Central memory CD4-positive, alpha-beta T cell (primary cell): Measurements from ENCODE around the gene FZD7.

ENCODE experiments used
- DNase-seq: peaks from one replicate; pipeline ENCODE4 v3.0.0; 2022

FZD7 gene

GRCh38 chr2:202014759-202015211 lies 18.9 kb upstream of the FZD7 start:
- no peak for DNase-seq

GRCh38 chr2:202015471-202015870 lies 18.2 kb upstream of the FZD7 start:
- DNase-seq = no peak

DNA sequence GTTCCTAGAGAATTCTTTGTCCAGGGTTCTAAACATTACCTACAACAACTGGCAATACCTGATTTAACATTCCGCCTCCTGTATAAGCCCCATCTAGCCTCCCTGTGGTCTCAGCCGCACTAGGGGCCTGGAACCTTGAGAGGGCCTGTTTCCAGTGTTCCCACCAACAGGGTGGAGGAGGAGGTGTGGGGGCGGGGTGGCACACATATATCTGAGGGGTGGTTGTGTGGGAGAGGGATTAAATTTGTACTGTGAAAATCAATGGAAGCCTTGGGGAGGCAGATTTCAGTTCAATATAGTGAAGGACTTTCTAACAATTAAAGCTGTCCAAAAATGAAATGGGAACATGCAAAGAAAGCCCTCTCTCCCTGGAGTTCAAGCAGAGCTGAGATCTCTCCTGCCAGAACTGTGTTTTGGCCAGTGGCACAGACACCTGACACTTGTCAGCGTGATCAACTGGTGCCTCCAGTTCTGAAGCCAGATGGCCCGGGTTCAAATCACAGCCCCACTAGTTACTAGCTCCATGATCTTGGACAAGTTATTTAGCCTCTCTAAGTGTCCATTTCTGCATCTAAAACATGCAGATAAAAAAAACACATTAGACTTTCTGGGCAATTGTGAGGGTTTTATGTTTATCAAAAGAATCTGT lies 17.0 kb upstream of the FZD7 start:
- no peak for DNase-seq

DNA sequence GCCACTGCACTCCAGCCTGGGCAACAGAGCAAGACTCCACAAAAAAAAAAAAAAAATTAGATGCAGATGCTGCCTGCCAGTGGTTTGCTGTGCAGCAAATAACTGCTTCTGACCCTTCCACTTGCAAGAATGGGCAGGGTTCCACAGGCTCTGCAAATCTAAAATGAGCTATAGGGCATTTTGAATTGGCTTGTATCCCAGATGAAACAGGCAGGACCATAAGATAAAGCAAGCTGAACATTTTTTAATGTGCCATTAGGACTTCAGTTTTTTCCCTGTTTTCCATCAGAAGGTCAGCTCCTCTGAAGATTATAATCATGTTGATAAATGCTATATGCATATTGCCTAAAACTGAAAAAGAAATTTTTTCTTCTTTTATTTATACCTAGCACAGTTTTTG lies 15.7 kb upstream of the FZD7 start:
- no peak for DNase-seq

DNA sequence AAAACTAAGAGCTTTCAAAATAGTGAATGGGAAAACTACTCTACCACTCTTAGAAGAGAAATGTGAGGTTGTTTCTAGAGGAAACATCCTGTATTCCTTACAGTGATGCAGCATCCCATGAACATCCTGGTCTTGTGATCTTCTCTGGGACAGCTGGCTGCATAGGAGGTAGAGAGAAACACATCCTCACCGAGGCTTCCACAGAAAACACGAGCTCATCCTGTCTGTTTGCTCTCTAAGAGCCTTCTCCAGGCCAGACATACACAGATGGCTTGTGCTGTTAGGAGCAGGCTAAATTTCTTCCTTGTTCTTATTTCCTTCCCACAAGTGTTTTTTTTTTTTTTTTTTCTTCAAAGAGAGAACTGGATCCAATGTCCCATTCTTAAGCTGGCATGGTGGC lies 14.7 kb upstream of the FZD7 start:
- DNase-seq = no peak

- DNase-seq = no peak
Measured at GRCh38 chr2:202019689-202020450, 13.8 kb upstream of the FZD7 start.

- DNase-seq = no peak
Measured at GRCh38 chr2:202022755-202023154, 10.9 kb upstream of the FZD7 start.

DNA sequence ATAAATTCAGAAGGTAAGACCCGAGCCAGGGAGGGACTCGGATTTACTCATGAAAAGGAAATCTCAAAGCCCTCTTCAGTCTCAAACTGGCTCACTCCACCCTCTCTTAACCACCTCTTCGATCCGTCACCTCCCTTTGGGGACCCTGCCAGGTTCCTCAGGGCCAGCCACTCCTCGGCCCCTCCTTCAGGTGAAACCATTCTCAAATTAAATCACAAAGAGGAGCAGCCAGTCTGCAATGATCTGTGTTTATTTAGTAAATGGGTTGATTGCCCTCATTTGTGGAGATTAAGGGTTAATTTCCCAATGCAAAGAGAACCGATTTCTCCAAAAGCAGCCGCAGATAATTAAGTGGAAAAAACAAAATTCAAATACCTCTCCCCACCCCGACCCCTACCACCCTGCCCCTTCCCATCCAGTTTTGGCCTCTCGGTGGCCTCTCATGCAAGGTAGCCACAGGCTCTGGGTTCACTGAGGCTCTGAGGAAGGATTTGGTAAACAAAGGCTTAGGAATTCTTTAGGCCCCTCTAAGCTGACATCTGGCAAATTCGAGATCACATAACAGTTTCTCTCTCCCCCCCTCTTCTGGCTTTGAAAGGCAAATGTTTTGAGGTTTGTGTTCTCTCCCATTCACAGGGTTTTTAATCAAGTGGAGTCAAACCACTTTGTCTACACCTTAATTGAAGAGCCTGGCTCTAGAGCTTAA lies 10.3 kb upstream of the FZD7 start:
- DNase-seq = no peak

- DNase-seq = no peak
Measured at GRCh38 chr2:202023904-202024266, 9.8 kb upstream of the FZD7 start.

DNA sequence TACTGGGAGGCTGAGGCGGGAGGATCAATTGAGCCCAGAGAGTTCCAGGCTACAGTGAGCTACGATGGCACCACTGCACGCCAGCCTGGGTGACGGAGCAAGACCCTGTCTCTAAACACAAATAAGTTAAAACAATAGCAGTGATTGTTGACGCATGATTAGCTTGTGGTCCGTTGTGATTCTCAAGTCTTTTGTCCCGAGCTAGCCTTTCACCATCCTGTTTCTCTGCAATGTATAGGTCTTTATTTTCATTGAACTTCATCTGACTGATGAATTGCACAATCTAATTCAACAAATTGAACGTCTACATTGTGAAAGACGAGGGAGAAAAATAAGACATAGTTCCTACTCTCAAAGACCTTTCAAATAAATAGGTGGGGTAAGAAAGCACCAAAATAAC lies 8.8 kb upstream of the FZD7 start:
- DNase-seq = no peak

DNA sequence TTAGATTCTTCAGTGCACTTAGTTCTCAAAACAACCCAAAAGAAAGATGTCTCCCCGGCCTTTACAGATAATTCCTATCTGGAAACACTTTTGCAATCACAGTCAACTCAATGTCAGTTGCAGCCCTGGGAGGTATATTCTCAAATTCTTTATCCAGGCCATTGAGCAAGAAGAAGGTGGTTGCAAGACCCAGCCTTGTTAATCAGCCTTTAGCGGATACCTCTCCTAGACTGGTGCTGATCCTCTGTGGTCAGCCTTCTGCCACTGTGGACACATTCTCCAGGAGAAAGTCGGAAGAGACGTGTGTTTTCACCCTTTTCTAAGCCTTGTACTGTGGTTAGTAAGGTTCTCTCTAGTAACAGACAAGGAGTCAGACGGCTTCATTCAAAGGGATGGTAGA lies 7.8 kb upstream of the FZD7 start:
- no peak for DNase-seq

GRCh38 chr2:202026507-202026906 lies 7.1 kb upstream of the FZD7 start:
- DNase-seq = no peak

DNA sequence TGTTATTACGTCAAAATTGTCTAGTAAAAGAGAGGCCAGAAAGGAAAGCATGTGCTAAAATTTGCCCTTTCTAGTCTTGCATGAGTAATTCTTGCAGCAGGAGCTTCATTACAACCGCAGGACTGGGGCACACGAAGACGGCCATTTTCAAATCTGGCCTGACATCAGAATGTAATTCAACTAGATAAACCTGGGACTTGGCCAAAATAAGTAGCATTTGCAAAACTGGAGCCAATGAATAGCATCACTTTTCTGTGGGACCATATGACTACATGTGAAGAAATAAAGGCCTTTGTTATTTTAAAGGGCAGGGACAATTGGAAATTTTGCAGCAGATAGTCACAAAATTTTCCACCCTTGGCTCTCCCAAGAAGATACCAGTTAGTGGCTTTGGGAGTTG lies 3.0 kb upstream of the FZD7 start:
- no peak for DNase-seq

DNA sequence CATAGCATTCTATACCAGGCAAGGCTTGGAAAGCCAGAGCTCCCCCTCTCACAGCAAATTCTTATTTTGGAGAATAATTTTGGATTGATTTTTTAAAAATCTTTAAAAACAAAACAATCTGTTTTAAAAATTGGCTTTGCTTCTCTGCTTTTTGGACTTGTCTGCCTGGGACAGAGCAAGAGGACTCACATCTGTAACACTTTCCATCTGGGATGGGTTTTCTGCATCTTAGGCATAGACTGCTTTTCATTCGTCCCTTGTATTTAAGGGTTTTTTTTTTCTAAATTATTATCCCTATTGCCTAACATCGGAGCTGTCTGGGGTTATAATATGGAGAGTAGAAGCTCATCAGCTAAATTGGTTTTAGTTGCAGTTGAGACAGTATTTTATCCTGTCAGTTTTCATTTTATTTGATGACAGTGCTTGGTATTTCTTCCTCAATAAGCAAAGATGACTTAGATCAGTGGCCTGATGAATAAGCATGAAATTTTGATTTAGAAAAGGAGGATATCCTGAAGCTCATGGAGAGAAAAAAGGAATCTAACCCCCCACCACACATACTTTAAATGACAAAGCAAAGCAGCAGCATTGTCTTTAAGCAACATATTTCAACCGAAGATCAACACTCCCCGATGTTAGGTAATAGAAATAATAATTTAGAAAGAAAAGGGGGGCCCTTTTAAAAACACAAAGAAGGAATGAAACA lies 2.3 kb upstream of the FZD7 start:
- no peak for DNase-seq

GRCh38 chr2:202032846-202033316 lies 774 bp upstream of the FZD7 start:
- DNase-seq = peak; percentile 29

DNA sequence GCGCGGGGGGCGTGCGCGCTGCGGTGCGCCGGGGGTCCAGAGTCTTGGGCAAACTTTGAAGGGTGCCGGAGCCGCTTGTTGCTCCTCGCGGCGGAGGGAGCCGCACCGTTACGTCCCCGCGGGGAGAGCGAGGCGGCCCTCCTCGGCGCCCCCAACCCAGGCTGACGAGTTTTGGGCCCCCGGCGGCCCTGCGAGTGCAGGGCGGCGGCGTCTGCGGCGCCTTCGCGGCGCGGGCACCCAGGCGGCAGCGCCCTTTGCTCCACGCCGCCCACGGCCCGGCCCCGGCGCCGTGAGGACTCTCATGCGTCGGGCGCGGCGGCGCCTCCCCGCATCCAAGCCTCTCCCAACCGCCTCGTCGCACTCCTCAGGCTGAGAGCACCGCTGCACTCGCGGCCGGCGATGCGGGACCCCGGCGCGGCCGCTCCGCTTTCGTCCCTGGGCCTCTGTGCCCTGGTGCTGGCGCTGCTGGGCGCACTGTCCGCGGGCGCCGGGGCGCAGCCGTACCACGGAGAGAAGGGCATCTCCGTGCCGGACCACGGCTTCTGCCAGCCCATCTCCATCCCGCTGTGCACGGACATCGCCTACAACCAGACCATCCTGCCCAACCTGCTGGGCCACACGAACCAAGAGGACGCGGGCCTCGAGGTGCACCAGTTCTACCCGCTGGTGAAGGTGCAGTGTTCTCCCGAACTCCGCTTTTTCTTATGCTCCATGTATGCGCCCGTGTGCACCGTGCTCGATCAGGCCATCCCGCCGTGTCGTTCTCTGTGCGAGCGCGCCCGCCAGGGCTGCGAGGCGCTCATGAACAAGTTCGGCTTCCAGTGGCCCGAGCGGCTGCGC lies 814 bp downstream of the FZD7 start:
- DNase-seq = peak; percentile 17

- DNase-seq = no peak
Measured at GRCh38 chr2:202035089-202035940, 1.7 kb downstream of the FZD7 start.

GRCh38 chr2:202035941-202036372 lies 2.3 kb downstream of the FZD7 start:
- DNase-seq = no peak

DNA sequence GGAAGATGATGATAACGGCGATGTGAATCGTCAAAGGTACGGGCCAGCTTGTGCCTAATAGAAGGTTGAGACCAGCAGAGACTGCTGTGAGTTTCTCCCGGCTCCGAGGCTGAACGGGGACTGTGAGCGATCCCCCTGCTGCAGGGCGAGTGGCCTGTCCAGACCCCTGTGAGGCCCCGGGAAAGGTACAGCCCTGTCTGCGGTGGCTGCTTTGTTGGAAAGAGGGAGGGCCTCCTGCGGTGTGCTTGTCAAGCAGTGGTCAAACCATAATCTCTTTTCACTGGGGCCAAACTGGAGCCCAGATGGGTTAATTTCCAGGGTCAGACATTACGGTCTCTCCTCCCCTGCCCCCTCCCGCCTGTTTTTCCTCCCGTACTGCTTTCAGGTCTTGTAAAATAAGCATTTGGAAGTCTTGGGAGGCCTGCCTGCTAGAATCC lies 3.0 kb downstream of the FZD7 start:
- DNase-seq = no peak

DNA sequence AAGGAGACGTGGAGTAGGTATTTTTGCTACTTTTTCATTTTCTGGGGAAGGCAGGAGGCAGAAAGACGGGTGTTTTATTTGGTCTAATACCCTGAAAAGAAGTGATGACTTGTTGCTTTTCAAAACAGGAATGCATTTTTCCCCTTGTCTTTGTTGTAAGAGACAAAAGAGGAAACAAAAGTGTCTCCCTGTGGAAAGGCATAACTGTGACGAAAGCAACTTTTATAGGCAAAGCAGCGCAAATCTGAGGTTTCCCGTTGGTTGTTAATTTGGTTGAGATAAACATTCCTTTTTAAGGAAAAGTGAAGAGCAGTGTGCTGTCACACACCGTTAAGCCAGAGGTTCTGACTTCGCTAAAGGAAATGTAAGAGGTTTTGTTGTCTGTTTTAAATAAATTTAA lies 3.4 kb downstream of the FZD7 start:
- DNase-seq = no peak
